ENCODE measurements around the gene POMZP3.
"Not testable (repeated sequence)": the region's sequence is repeated elsewhere in the genome, so short reads cannot be mapped to it uniquely, and the experiment has no call there.

Gene POMZP3

DNA sequence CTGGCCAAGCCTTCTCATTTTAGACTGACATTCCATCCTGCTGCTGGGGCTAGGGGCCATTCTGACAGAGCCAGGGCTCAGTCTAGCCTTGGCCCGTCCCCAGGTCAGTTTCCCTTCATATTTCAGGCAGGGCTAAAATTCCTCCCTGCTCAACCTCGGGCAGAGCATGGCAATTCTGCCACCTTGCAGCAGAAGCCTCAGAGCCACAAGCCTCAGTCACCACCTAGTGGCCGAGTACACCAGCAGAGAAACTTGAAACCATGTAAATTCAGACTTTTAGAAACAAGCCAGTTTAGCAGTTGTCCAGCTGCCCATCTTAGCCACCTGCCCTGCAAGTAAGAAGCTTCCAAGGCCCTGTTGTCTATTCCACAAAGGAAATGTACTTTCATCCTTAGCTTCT, 13.3 kb downstream of the POMZP3 start:
- not testable (repeated sequence) for H2AFZ ChIP-seq; H3K9ac ChIP-seq; H3K4me1 ChIP-seq; H3K9me3 ChIP-seq (ENCODE audit: control insufficient read depth, low read length); H3K27ac ChIP-seq; H3K27me3 ChIP-seq (ENCODE audit: control insufficient read depth, insufficient read depth, low read length); H3K4me3 ChIP-seq (ENCODE audit: low read depth, low read length); H3K4me2 ChIP-seq (ENCODE audit: low read length); H3K36me3 ChIP-seq (ENCODE audit: control insufficient read depth, insufficient read depth, low read length); H3K79me2 ChIP-seq
- TF ChIP-seq, protein P1, sequence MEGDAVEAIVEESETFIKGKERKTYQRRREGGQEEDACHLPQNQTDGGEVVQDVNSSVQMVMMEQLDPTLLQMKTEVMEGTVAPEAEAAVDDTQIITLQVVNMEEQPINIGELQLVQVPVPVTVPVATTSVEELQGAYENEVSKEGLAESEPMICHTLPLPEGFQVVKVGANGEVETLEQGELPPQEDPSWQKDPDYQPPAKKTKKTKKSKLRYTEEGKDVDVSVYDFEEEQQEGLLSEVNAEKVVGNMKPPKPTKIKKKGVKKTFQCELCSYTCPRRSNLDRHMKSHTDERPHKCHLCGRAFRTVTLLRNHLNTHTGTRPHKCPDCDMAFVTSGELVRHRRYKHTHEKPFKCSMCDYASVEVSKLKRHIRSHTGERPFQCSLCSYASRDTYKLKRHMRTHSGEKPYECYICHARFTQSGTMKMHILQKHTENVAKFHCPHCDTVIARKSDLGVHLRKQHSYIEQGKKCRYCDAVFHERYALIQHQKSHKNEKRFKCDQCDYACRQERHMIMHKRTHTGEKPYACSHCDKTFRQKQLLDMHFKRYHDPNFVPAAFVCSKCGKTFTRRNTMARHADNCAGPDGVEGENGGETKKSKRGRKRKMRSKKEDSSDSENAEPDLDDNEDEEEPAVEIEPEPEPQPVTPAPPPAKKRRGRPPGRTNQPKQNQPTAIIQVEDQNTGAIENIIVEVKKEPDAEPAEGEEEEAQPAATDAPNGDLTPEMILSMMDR (IDR thresholded peaks at IDR 0.05): peak; percentile 38

DNA sequence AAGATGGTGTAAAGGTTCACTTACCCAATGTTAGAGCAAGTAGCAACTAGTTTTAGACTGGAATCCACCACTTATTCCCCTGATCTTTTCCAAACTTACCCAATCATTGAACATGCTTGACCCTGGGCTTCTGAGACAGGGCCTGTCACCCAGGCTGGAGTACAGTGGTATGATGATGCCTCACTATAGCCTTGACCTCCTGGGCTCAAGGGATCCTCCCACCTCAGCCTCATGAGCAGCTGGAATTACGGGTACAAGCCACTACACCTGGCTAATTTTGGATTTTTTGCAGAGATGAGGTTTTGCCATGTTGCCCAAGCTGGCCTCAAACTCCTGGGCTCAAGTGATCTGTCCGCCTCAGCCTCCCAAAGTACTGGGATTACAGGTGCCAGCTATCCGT, 14.8 kb downstream of the POMZP3 start:
- not testable (repeated sequence) for H2AFZ ChIP-seq; H3K27ac ChIP-seq; H3K36me3 ChIP-seq (ENCODE audit: control insufficient read depth, insufficient read depth, low read length); H3K9me3 ChIP-seq (ENCODE audit: control insufficient read depth, low read length); H3K79me2 ChIP-seq; H3K4me2 ChIP-seq (ENCODE audit: low read length); H3K4me1 ChIP-seq; H3K4me3 ChIP-seq (ENCODE audit: low read depth, low read length); H3K9ac ChIP-seq; H3K27me3 ChIP-seq (ENCODE audit: control insufficient read depth, insufficient read depth, low read length)

DNA sequence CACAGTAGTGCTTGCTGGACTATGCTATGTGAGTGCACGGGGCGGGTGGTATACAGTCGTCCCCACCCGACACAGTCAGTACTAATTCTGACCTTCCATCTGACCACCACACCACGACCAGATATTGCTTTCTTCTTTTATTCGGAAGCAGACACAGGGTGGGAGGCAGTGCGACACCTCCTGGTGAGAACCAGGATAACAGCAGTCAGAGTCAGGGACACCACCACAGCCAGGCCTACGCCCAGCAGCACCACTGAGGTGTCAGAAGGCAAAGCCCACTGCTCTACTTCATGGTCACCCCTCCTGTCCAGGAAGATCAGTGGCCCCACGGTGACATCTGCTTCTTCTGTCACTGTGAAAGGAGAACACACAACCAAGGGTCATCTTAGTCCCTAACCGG, 17.2 kb downstream of the POMZP3 start:
- H3K27ac ChIP-seq; H3K36me3 ChIP-seq (ENCODE audit: control insufficient read depth, insufficient read depth, low read length); H3K4me1 ChIP-seq; H3K4me2 ChIP-seq (ENCODE audit: low read length); H3K79me2 ChIP-seq; H3K4me3 ChIP-seq (ENCODE audit: low read depth, low read length); H3K27me3 ChIP-seq (ENCODE audit: control insufficient read depth, insufficient read depth, low read length); H3K9me3 ChIP-seq (ENCODE audit: control insufficient read depth, low read length); H2AFZ ChIP-seq; H3K9ac ChIP-seq: not testable (repeated sequence)

DNA sequence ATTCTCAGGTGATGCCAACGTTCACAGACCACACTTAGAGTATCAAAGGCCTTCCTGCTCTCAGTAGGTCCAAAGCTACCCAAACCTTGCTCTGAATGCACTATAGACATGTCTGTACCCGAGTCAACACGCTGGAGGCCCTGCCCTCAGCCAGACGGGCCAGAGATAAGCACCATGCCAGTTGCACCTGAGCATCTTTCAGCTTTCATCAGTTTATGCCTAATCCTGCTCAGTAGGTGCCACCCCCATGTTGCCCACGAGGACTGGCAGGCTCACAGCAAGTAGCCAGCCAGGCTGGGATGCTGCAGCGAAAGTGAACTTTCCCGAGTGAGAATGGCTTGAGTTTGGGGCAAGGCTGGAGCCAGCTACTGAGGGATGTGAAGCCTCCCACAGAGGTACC, 18.6 kb downstream of the POMZP3 start:
- H3K4me1 ChIP-seq; H3K36me3 ChIP-seq (ENCODE audit: control insufficient read depth, insufficient read depth, low read length); H3K27ac ChIP-seq; H3K79me2 ChIP-seq; H3K4me3 ChIP-seq (ENCODE audit: low read depth, low read length); H3K4me2 ChIP-seq (ENCODE audit: low read length); H3K27me3 ChIP-seq (ENCODE audit: control insufficient read depth, insufficient read depth, low read length); H3K9ac ChIP-seq; H2AFZ ChIP-seq; H3K9me3 ChIP-seq (ENCODE audit: control insufficient read depth, low read length): not testable (repeated sequence)

DNA sequence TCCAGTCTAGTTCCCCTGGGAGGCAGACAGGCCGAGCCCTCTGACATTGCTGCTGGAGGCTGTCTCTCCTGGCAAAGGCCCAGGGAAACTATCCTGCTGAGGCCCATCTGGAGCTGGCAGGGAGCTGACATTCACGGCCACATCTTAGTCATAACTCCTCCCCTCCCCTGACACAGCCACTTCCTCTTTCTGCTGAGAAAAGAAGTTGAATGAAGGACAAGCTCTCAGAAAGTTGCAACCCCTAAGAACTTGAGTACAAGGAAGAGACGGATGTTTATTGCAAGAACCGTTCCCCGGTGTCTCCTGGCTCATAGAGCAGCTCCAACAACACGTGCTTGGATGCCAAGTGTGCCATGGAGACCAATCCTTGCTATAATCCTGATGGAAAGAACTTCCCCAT, 21.1 kb downstream of the POMZP3 start:
- not testable (repeated sequence) for H3K36me3 ChIP-seq (ENCODE audit: control insufficient read depth, insufficient read depth, low read length); H3K27me3 ChIP-seq (ENCODE audit: control insufficient read depth, insufficient read depth, low read length); H3K4me2 ChIP-seq (ENCODE audit: low read length); H3K4me1 ChIP-seq; H3K9me3 ChIP-seq (ENCODE audit: control insufficient read depth, low read length); H3K79me2 ChIP-seq; H2AFZ ChIP-seq; H3K9ac ChIP-seq; H3K4me3 ChIP-seq (ENCODE audit: low read depth, low read length)
- peak overlapping the region; percentile 57 for H3K27ac ChIP-seq

DNA sequence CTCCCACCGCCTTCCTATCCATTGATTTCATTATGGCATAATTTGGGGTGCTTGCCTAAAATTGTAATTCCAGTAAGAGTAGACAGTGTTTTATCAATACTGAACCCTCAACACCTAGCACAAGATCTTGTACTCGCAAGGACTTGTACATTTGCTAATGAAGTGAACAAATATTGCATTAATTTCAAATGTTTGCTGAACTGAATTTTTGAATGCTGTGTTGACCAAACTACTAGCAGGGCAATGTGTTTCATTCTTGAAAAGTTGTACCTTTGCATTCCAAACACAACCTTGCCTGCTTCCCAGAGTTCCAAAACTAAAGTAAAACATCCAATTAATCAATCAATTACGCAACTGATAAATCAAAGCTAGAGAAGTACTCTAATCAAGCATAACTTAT, 26.4 kb downstream of the POMZP3 start:
- H2AFZ ChIP-seq; H3K36me3 ChIP-seq (ENCODE audit: control insufficient read depth, insufficient read depth, low read length); H3K4me3 ChIP-seq (ENCODE audit: low read depth, low read length); H3K27me3 ChIP-seq (ENCODE audit: control insufficient read depth, insufficient read depth, low read length); H3K9ac ChIP-seq; H3K79me2 ChIP-seq; H3K4me1 ChIP-seq; H3K9me3 ChIP-seq (ENCODE audit: control insufficient read depth, low read length); H3K4me2 ChIP-seq (ENCODE audit: low read length): not testable (repeated sequence)
- peak overlapping the region; percentile 11 for H3K27ac ChIP-seq

DNA sequence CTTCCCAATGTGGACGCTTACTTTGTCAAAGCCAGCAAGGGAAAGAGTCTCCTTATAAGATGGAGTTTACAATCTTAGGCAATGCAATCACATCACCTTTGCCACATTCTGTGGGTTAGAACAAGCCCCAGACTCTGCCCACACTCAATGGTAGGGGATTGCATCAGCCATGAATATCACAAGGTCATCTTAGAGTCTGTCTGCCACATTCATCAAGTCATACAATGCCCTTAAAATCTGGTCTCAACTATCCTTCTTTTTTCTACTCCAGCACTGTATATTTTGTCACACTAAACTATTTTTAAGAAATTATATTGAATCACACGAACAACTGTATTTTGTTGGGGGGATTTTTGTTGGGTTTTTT, 27.0 kb downstream of the POMZP3 start:
- not testable (repeated sequence) for H2AFZ ChIP-seq; H3K4me2 ChIP-seq (ENCODE audit: low read length); H3K9ac ChIP-seq; H3K27me3 ChIP-seq (ENCODE audit: control insufficient read depth, insufficient read depth, low read length); H3K4me1 ChIP-seq; H3K79me2 ChIP-seq; H3K36me3 ChIP-seq (ENCODE audit: control insufficient read depth, insufficient read depth, low read length); H3K9me3 ChIP-seq (ENCODE audit: control insufficient read depth, low read length); H3K4me3 ChIP-seq (ENCODE audit: low read depth, low read length)
- peak overlapping the region; percentile 11 for H3K27ac ChIP-seq

DNA sequence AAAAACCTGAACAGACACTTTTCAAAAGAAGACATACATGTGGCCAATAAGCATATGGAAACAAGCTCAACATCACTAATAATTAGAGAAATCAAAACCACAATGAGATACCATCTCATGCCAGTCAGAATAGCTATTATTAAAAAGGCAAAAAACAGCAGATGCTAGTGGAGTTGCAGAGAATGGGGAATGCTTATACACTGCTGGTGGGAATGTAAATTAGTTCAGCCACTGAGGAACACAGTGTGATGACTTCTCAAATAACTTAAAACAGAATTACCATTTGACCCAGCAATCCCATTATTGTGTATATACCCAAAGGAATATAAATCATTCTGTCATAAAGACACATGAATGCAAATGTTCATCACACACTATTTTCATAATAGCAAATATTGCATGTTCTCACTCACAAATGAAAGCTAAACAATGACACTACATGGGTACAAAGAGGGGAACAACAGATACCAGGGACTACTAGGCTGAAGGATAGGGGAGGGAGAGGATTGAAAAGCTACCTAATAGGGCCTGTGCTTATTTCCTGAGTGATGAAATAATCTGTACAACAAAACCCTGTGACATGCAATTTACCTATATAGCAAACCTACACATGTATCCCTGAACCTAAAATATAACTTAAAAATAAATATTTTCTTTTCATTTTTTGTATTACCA, 28.4 kb downstream of the POMZP3 start:
- not testable (repeated sequence) for H3K79me2 ChIP-seq; H3K36me3 ChIP-seq (ENCODE audit: control insufficient read depth, insufficient read depth, low read length); H2AFZ ChIP-seq; H3K4me3 ChIP-seq (ENCODE audit: low read depth, low read length); H3K9ac ChIP-seq; H3K27me3 ChIP-seq (ENCODE audit: control insufficient read depth, insufficient read depth, low read length); H3K4me1 ChIP-seq; H3K9me3 ChIP-seq (ENCODE audit: control insufficient read depth, low read length); H3K4me2 ChIP-seq (ENCODE audit: low read length)
- peak overlapping the region; percentile 36 for H3K27ac ChIP-seq

DNA sequence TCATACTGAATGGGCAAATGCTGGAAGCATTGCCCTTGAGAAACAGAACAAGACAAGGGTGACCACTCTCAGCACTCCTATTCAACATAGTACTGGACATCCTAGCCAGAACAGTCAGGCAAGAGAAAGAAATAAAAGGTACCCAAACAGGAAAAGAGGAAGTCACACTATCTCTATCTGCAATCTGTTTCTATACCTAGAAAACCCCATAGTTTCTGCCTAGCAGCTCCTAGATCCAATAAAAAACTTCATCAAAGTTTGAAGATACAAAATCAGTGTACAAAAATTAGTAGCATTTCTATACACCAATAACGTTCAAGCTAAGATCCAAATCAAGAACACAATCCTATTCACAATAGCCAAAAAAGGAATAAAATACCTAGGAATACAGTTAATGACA, 29.8 kb downstream of the POMZP3 start:
- not testable (repeated sequence) for H3K4me3 ChIP-seq (ENCODE audit: low read depth, low read length); H3K36me3 ChIP-seq (ENCODE audit: control insufficient read depth, insufficient read depth, low read length); H3K4me1 ChIP-seq; H3K27ac ChIP-seq; H3K9ac ChIP-seq; H3K9me3 ChIP-seq (ENCODE audit: control insufficient read depth, low read length); H3K27me3 ChIP-seq (ENCODE audit: control insufficient read depth, insufficient read depth, low read length); H3K4me2 ChIP-seq (ENCODE audit: low read length); H2AFZ ChIP-seq
- H3K79me2 ChIP-seq: peaks cover 20% of the 10 kb centered on the region

DNA sequence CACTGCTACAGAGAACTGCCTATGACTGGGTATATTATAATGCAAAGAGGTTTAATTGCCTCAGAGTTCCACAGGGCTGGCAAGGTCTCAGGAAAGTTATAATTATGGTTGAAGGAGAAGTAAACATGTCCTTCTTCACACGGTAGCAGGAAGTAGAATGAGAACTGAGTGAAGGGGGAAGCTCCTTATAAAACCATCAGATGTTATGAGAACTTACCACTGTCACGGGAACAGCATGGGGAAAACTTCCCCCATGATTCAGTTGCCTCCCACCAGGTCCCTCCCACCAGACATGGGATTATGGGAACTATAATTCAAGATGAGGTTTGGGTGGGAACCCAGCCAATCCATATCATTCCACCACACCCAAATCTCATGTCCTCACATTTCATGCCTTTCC, 34.4 kb downstream of the POMZP3 start:
- not testable (repeated sequence) for H2AFZ ChIP-seq; H3K4me3 ChIP-seq (ENCODE audit: low read depth, low read length); H3K9ac ChIP-seq; H3K4me2 ChIP-seq (ENCODE audit: low read length); H3K4me1 ChIP-seq; H3K27me3 ChIP-seq (ENCODE audit: control insufficient read depth, insufficient read depth, low read length); H3K36me3 ChIP-seq (ENCODE audit: control insufficient read depth, insufficient read depth, low read length); H3K27ac ChIP-seq; H3K9me3 ChIP-seq (ENCODE audit: control insufficient read depth, low read length)
- peaks cover 38% of the 10 kb centered on the region for H3K79me2 ChIP-seq

Data from parathyroid adenoma (tissue), 2 donors.